Caco-2 (cell line): ENCODE data around the gene TPM4. TPM values are rescaled to one million over a fixed set of nuclear protein-coding genes. Genes with fewer than 3 reads are reported as not detected.

Experiments used
- BruUV-seq: library from RNA; stranded (reverse); fragments of 400-500 nt; replicated peaks from 2 replicates; lab custom pipeline; 2021; lab: Mats Ljungman, UMichigan
- CTCF ChIA-PET: fragments of 300-600 bp; sonication (Branson Sonifier 250); formaldehyde crosslinking; loops from one replicate; lab custom pipeline; 2022; ENCODE audit warnings: antibody characterized with exemption; lab: Charles Lee
- POLR2A ChIA-PET: fragments of 300-600 bp; sonication (Branson Sonifier 250); formaldehyde crosslinking; loops from one replicate; lab custom pipeline; 2022; ENCODE audit warnings: antibody characterized with exemption; lab: Charles Lee
- DNase-seq, 2 experiments: peaks; one replicate each; pipeline versions ENCODE4 v3.0.0 to v3.0.0-alpha.2; 2020 to 2022
- H3K27me3 ChIP-seq: replicated peaks from 2 replicates; pipeline ENCODE4 v1.6.0; 2011; ENCODE audit warnings: low read length; ENCODE audit not compliant: control insufficient read depth, insufficient read depth
- H3K36me3 ChIP-seq: 2 replicates; pipeline ENCODE4 v1.5.1; 2011; ENCODE audit warnings: low read length; ENCODE audit not compliant: control insufficient read depth, insufficient read depth
- H3K4me1 ChIP-seq: fragments of 250-450 bp; sonication (Bioruptor Pico); 2 replicates; pipeline ENCODE4 v1.5.1; 2020; ENCODE audit warnings: mild to moderate bottlenecking
- H3K4me3 ChIP-seq: 2 replicates; pipeline ENCODE4 v1.5.1; 2011; ENCODE audit warnings: low read depth, mild to moderate bottlenecking, control low read depth, low read length
- H3K9me3 ChIP-seq: fragments of 250-450 bp; sonication (Bioruptor Pico); 2 replicates; pipeline ENCODE4 v1.5.1; 2020; ENCODE audit warnings: mild to moderate bottlenecking, moderate library complexity
- H3K27ac Mint-ChIP-seq: one replicate; pipeline ENCODE4 v1.8.0; 2022; ENCODE audit warnings: mixed read lengths; ENCODE audit not compliant: unreplicated experiment
- H3K27me3 Mint-ChIP-seq: one replicate; pipeline ENCODE4 v1.8.0; 2022; ENCODE audit warnings: mixed read lengths; ENCODE audit not compliant: insufficient read depth, unreplicated experiment
- H3K36me3 Mint-ChIP-seq: one replicate; pipeline ENCODE4 v1.8.0; 2022; ENCODE audit warnings: mild to moderate bottlenecking, mixed read lengths; ENCODE audit not compliant: insufficient read depth, unreplicated experiment
- H3K4me1 Mint-ChIP-seq: one replicate; pipeline ENCODE4 v1.8.0; 2022; ENCODE audit warnings: low read depth, mixed read lengths; ENCODE audit not compliant: unreplicated experiment
- H3K4me3 Mint-ChIP-seq: one replicate; pipeline ENCODE4 v1.8.0; 2022; ENCODE audit warnings: mild to moderate bottlenecking, moderate library complexity, mixed read lengths; ENCODE audit not compliant: unreplicated experiment
- H3K9me3 Mint-ChIP-seq: one replicate; pipeline ENCODE4 v1.8.0; 2022; ENCODE audit warnings: mixed read lengths; ENCODE audit not compliant: unreplicated experiment
- intact Hi-C: fragments of 100-400 bp; cut with micrococcal nuclease; formaldehyde crosslinking; loops from one replicate; pipeline ENCODE4 v1.10.0; 2022; ENCODE audit not compliant: unreplicated experiment
- total RNA-seq: library from RNA; stranded (reverse); gene quantifications from 2 replicates; pipeline ENCODE4 v1.2.3, GENCODE V29; 2022
- TF ChIP-seq, protein P1 (sequence below), 2 experiments: fragments of 200-600 bp in 1 of 2; IDR thresholded peaks; 1 replicate in 1 of 2; 2 replicates in 1 of 2; pipeline versions ENCODE4 v1.5.1 to v1.8.0; 2011 to 2022; ENCODE audit warnings: antibody characterized with exemption in 1 of 2, control low read depth in 1 of 2, inconsistent platforms in 1 of 2, low read depth in 1 of 2, low read length in 1 of 2, mild to moderate bottlenecking in 1 of 2, moderate library complexity in 1 of 2; ENCODE audit not compliant: insufficient read depth in 1 of 2, severe bottlenecking in 1 of 2, unreplicated experiment in 1 of 2

Gene TPM4
- total RNA-seq, 1 experiment from 2014 or later, result 368 TPM

DNA sequence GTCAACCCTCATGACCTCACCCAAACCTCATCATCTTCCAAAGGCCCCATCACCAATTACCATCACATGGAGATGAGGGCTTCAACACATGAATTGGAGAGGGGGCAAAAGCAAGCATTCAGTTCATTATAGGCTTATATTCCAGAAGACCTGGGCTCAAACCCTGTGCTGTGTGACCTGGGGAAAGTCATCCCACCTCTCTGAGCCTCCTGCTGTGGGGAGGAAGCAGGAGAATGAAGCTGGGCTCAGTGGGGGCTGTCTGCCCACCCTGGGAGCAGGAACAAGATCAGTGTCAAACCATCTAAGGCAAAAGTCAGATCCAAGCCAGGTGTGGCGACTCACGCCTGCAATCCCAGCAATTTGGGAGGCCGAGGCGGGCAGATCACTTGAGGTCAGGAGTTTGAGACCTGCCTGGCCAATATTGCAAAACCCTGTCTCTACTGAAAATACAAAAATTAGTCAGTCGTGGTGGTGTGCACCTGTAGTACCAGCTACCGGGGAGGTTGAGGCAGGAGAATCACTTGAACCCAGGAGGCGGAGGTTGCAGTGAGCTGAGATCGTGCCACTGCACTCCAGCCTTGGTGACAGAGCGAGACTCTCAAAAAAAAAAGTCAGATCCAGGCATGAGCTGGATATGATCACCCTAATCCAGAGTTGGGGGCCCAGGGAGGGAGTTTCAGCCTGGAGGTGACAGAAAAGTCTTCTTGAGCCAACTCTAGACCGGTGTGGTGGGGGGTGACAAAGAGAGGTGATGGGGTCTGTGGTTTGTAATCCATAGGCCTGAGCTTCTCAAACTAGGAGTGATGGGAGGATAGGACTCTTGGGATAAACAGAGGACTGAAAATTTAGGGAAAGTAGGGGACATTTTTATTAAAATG is 1.6 kb upstream of the TPM4 start:
- ChIA-PET POLR2A (interaction anchor here (0.5 kb wide), 1 partner anchor 70 kb away, joined by 6 read pairs; no protein-coding TSS in a partner anchor), CTCF (no interaction called here)
- no peaks in the 10 kb centered on the region for H3K36me3 ChIP-seq
- no peak for DNase-seq
- Mint-ChIP-seq H3K4me3 (peak overlapping the region; percentile 82), H3K27me3 (no peaks in the 10 kb centered on the region), H3K27ac (peak overlapping the region; percentile 90), H3K4me1 (peaks cover 18% of the 10 kb centered on the region), H3K36me3 (peaks cover 42% of the 10 kb centered on the region), H3K9me3 (no peaks in the 10 kb centered on the region)
- no peaks in the 10 kb centered on the region for H3K9me3 ChIP-seq
- intact Hi-C loops, result no loop called here
- no peak overlapping the region for H3K4me3 ChIP-seq
- H3K4me1 ChIP-seq, result peaks cover 15% of the 10 kb centered on the region
- BruUV-seq, result no TSS peak
- no peaks in the 10 kb centered on the region for H3K27me3 ChIP-seq
- TF ChIP-seq, protein P1, sequence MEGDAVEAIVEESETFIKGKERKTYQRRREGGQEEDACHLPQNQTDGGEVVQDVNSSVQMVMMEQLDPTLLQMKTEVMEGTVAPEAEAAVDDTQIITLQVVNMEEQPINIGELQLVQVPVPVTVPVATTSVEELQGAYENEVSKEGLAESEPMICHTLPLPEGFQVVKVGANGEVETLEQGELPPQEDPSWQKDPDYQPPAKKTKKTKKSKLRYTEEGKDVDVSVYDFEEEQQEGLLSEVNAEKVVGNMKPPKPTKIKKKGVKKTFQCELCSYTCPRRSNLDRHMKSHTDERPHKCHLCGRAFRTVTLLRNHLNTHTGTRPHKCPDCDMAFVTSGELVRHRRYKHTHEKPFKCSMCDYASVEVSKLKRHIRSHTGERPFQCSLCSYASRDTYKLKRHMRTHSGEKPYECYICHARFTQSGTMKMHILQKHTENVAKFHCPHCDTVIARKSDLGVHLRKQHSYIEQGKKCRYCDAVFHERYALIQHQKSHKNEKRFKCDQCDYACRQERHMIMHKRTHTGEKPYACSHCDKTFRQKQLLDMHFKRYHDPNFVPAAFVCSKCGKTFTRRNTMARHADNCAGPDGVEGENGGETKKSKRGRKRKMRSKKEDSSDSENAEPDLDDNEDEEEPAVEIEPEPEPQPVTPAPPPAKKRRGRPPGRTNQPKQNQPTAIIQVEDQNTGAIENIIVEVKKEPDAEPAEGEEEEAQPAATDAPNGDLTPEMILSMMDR (IDR thresholded peaks at IDR 0.05; ENCODE audit: insufficient read depth in 1 of 2, low read depth in 1 of 2, low read length in 1 of 2, severe bottlenecking in 1 of 2, unreplicated experiment in 1 of 2), result no peak

DNA sequence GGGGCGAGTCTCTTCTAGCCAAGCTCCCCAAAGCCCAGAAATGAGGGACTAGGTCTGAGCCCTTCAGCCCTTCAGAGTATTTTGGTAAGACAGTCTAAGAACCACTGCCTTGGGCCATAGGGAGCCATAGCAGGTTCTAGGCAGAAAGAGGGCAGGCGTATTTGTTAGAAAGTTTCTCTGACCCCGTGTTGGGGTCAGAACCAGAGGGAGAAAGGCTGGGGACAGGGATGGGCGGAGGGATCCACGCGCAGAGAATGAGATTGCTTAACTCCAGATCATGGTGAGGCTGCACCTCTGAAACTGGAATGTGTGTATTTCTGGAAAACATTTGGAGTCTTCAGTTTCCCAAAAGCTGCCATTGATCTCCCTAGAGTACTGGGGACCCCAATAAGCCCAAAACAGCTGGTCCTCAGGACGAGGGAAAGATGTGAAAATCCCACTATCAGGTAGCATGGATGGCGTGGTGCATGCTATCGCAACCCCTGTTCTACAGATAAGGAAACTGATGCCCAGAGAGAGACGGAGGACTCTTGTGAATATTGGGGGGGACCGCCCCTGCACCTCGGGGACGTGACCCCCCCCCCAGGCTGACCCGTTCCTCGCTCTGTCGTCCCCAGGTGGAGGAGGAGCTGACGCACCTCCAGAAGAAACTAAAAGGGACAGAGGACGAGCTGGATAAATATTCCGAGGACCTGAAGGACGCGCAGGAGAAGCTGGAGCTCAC is 703 bp upstream of the TPM4 start:
- ChIA-PET POLR2A (interaction anchor here (0.6 to 1.8 kb wide), 11 partner anchors 9 to 1784 kb away, joined by 3 to 7 read pairs (median 3); partner anchors contain the start of genes AP1M1, FAM32A and RAB8A), CTCF (interaction anchor here (0.6 to 2.6 kb wide), 6 partner anchors 19 to 639 kb away, joined by 3 to 14 read pairs (median 6); partner anchors contain the start of genes FAM32A and RAB8A)
- no peaks in the 10 kb centered on the region for H3K27me3 ChIP-seq
- no peaks in the 10 kb centered on the region for H3K9me3 ChIP-seq
- intact Hi-C loops, result loop anchor here (2.0 kb wide), 1 partner anchor 35 kb away; the partner anchor contains the start of gene RAB8A
- H3K36me3 ChIP-seq, result no peaks in the 10 kb centered on the region
- H3K4me1 Mint-ChIP-seq, result peaks cover 18% of the 10 kb centered on the region
- peak overlapping the region; percentile 90 for H3K27ac Mint-ChIP-seq
- peak overlapping the region; percentile 86 for H3K4me3 ChIP-seq
- TF ChIP-seq, protein P1 (IDR thresholded peaks at IDR 0.05; ENCODE audit: insufficient read depth in 1 of 2, low read depth in 1 of 2, low read length in 1 of 2, severe bottlenecking in 1 of 2, unreplicated experiment in 1 of 2), result no peak
- H3K27me3 Mint-ChIP-seq, result no peaks in the 10 kb centered on the region
- no peak for DNase-seq
- peaks cover 50% of the 10 kb centered on the region for H3K36me3 Mint-ChIP-seq
- TSS peak; percentile 61 for BruUV-seq
- H3K4me3 Mint-ChIP-seq, result peak overlapping the region; percentile 82
- peaks cover 21% of the 10 kb centered on the region for H3K4me1 ChIP-seq
- H3K9me3 Mint-ChIP-seq, result no peaks in the 10 kb centered on the region
